Activated CD8-positive, alpha-beta memory T cell treated with anti-CD3 and anti-CD28 coated beads for 48 hours (primary cell): ENCODE results near the gene SPATA9.
"Not testable (repeated sequence)": the region's sequence is repeated elsewhere in the genome, so short reads cannot be mapped to it uniquely, and the experiment has no call there.

Experiments
- DNase-seq, 3 experiments: peaks; one replicate each; pipeline ENCODE4 v3.0.0-alpha.2; 2020; ENCODE audit warnings: low read depth in 2 of 3, low spot score in 2 of 3

Gene SPATA9

DNA sequence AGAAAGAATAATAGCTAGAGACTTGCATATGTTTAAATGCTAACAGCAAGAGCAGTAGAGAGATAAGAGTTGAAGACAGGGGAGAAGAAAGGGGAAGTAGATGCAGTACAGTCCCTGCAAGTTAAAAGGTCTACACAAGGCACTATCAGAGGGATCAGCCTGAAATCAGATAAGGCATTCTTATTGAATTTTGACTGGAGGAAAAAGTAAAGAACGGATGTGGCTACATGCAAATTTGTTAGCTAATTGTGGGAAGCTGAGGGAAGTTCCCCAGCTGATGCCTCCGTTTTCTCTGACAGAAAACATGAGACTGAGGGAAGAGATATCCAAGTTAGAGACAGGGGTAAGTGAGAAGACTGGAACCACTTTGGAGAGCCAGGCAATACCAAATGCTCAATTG is 35.4 kb upstream of the SPATA9 start:
- DNase-seq, result no peak

DNA sequence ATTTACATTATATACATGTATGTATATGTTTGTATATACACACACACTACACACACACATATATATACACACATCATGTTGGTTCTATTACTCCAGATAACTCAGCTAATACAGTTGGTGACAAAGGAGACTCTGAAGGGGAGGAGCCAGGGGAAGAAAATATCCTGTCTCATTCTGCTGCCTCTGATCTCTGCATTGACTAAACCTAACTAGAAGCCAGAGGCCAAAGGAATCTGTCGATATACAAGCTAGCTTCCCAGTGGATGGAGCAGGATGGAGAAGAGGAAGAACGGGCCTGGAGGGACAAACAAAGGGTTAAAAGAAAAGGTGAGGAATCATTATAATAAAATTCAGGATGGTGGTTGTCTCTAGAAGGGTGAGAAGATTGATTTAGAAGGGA is 34.6 kb upstream of the SPATA9 start:
- no peak for DNase-seq

- DNase-seq, result no peak
Measured at GRCh38 chr5:95715799-95716461, 33.1 kb upstream of the SPATA9 start.

DNA sequence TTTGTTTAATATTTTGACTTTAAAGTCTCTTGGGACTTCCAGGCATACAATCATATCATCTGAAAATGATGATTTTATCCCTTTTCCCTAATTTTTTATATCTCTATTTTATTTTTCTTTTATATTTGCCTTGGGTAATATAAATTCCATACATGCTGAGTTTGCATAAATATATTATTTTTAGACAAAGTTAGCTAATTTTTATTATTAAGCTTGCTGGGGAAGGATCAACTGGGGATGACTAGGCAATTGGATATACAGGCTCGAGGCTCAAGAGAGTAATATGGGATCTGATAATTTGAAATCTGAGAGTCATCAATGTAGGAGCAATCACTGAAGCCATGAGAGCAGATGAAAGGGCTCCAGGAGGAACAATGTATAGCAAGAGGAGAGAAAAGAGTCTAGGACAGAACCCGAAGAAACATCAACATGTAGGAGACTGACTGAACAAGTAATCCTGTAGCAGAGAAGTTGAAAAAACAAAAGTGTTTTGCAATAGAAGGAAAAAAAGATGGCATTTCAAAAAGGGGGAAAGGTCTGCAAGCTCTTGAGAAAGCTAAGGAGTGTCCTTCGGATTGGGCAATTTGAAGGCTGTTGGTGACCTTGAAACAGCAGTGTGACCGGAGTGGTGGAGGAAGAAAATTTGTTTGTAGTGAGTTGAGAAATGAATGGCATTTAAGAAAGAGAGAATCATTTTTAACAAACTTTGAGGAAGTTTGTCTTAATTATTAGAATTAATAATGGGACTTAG is 31.3 kb upstream of the SPATA9 start:
- DNase-seq, result no peak

GRCh38 chr5:95713246-95713645 is 30.5 kb upstream of the SPATA9 start:
- DNase-seq, result not testable (repeated sequence)

DNA sequence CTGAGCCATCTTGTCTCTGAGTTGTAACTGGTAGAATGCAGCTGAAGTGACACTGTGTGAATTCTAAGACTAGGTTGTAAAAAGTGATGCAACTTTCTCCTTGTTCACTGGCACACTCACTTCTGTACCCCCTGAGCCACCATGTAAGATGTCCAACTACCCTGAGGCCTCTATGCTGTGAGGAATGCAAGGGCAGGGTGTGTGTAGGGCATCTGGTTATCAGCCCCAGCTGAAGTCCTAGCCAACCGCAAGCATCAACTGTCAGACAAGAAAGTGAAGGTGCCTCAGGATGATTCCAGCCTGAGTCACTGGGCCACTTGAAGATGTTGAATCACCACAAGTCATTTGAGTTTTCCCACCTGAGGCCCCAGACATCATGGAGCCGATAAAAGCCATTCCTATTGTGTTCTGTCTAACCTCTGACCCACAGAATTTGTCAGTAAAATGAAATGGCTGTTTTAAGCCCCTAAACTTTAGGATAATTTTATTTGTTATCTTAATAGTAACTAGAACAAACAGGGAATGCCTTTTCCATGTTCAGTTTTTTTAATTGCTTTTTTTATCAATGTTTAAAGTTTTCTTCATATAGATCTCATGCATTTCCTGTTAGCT is 29.7 kb upstream of the SPATA9 start:
- no peak for DNase-seq

- DNase-seq, result no peak
Measured at GRCh38 chr5:95711501-95712346, 28.9 kb upstream of the SPATA9 start.

GRCh38 chr5:95710651-95711500 is 28.1 kb upstream of the SPATA9 start:
- DNase-seq, result not testable (repeated sequence)

DNA sequence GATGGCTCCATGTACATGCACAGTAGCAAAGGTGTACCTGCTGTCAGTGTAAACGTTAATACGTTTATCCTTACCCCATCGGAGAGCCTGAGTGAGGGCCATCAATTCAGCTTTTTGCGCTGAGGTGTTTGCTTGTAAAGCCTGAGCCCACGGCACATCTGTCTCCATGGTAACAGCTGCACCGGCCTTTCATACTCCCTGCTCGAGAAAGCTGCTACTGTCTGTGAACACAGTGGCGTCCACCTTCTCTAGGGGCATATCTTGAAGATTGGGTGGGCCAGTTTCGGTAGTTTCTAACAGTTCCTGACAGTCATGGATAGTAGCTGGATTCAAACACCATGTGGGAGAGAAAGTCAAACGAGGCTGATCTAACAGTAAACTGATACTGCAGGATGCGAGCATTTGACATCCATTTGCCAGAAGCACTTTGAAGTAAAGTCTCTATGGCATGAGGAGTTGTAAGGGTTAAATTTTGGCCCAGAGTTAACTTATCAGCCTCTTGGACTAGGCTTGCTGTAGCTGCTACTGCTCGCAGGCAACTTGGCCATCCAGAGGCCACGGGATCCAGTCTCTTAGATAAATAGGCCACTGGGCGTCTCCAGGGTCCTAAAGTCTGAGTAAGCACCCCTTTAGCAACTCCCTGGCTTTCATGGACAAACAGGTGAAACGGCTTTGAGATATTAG is 27.3 kb upstream of the SPATA9 start:
- DNase-seq, result no peak

- DNase-seq, result no peak
Measured at GRCh38 chr5:95708876-95709275, 26.1 kb upstream of the SPATA9 start.

DNA sequence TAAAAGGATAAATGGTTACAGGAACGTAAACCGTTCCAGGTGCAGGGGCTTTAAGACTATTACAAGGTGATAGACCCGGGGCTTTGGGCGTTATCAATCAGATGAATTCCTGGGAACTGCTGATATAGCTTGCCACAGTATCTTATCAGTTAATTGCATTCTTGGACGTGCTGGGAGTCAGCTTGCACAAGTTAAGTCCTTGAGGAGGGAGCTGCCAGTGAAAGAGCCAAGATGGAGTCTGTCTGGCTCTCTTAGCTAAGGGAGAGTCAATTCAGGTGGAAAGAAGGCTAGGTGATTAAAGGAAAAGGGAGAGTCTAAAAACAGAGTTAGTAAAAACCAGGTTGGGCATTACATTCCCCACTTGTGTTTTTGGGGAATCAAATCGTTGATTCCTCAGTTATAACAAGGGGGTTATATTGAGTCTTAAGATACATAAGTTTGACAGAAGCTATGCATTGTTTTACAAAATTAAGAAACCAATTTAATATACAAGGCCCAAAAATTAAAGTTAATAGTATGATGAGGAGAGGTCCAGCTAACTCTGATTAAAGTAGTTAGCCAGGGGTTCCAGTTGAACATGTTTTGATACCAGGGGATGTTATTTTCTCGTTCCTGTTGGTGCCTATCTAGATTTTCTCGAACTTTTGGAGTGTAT is 24.9 kb upstream of the SPATA9 start:
- DNase-seq, result not testable (repeated sequence)

- no peak for DNase-seq
Measured at GRCh38 chr5:95707055-95707454, 24.3 kb upstream of the SPATA9 start.

- DNase-seq, result not testable (repeated sequence)
Measured at GRCh38 chr5:95706196-95706595, 23.4 kb upstream of the SPATA9 start.

GRCh38 chr5:95704150-95704549 is 21.4 kb upstream of the SPATA9 start:
- DNase-seq, result no peak

DNA sequence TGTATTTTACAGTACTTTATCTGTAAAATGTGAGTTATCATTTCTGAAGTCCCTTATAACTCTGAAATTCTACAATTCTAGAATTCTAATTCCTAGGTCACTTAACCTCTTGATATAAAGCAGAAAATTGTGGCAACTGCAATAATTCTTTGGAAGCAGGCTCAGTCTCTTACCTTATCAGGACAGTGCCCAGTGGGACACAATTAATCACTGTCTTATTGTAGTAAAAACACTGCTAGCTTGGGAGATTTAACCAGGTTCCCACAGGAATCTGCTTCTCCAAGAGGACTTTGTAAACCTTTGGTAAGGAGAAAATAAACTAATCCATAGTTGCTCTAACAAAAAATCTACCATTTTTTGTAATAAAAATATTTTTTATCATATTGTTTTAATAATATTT is 18.3 kb upstream of the SPATA9 start:
- no peak for DNase-seq

- no peak for DNase-seq
Measured at GRCh38 chr5:95699337-95699736, 16.5 kb upstream of the SPATA9 start.

DNA sequence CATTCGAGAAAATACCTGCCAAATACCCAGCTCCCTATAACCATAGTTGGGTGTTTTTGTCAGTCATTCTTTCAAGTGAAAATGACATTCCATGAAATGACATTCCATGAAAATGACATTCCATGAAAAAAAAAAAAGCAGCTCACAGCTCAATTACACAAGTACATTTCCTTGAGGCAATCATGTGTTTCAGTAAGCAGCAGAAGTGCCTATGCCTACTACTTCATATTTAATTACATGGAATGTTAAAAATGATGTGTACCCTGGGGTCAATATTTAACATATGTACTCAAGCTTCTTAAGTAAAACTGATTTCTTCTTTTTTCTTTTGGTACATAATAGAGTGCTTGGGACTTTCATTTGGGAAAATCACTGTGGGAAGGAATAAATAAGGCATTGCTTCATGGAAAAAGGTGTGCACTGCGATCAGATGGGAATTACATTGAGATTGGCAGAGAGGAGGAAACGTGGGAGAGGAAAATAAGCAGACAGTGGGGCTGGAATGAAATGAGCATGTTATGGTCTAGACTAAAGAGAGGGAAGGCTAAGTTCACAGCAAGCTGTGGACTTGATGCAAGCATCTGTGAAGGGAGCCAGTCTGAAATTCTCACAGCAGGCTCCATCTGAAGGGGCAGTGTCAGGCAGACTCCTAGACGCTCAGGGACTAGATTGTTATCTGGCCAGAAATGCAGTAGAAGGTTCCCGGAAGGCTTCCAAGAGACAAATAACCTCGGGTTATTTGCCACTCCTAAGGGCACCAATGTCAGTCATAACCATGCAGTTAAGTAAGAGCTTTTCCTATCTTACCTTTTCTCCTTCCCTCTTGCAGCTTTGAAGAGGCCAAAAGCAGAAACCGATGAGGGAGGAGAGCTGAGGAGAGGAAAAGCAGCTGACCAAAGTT is 15.2 kb upstream of the SPATA9 start:
- no peak for DNase-seq

DNA sequence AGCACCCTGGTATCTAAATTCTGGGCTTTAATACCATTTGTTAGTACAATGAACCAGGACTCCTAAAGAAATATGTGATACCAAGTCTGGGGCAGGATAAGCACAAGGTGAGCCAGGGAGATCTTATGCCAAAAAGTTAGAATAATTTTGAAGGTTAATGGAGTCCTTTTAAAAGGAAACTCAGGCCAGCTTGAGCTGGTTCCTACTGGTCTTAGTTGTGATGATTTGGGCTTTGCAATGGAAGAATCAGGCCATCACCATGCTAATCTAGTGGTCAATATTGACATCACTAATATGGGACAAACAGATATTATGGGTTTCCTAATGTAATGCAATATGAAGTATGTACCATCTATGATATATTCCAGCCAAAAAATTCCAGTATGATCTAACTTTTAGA is 7.5 kb upstream of the SPATA9 start:
- no peak for DNase-seq
